Fibroblast of lung (primary cell): Measurements from ENCODE around the gene NAP1L1.

Experiments
- EZH2 ChIP-seq: IDR thresholded peaks from 2 replicates; pipeline ENCODE4 v1.5.1; 2012; ENCODE audit warnings: low read length, control low read depth, mild to moderate bottlenecking; ENCODE audit errors: missing control alignments
- TF ChIP-seq, protein P1 (sequence below), 2 donors: IDR thresholded peaks in 1 of 2; conservative IDR thresholded peaks in 1 of 2; 1 replicate in 1 of 2; 2 replicates in 1 of 2; pipeline ENCODE4 v1.5.1; 2011 to 2012; ENCODE audit warnings: low read length in 2 of 2, control low read depth in 1 of 2, inconsistent platforms in 1 of 2, low read depth in 1 of 2, mild to moderate bottlenecking in 1 of 2

DNA sequence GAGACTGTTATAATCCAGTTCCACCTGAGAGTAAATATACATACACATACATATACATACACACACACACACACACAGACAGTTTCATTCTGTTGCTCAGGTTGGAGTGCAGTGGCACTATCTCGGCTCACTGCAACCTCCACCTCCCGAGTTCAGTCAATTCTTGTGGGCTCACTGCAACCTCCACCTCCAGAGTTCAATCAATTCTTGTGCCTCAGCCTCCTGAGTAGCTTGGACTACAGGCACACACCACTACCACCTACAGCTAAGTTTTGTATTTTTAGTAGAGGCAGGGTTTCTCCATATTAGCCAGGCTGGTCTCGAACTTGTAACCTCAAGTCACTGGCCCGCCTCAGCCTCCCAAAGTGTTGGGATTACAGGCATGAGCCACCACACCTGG is 44.0 kb downstream of the NAP1L1 start:
- TF ChIP-seq, protein P1, sequence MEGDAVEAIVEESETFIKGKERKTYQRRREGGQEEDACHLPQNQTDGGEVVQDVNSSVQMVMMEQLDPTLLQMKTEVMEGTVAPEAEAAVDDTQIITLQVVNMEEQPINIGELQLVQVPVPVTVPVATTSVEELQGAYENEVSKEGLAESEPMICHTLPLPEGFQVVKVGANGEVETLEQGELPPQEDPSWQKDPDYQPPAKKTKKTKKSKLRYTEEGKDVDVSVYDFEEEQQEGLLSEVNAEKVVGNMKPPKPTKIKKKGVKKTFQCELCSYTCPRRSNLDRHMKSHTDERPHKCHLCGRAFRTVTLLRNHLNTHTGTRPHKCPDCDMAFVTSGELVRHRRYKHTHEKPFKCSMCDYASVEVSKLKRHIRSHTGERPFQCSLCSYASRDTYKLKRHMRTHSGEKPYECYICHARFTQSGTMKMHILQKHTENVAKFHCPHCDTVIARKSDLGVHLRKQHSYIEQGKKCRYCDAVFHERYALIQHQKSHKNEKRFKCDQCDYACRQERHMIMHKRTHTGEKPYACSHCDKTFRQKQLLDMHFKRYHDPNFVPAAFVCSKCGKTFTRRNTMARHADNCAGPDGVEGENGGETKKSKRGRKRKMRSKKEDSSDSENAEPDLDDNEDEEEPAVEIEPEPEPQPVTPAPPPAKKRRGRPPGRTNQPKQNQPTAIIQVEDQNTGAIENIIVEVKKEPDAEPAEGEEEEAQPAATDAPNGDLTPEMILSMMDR (conservative IDR thresholded peaks at IDR 0.05 in 1 of 2, IDR thresholded peaks at IDR 0.05 in 1 of 2; ENCODE audit: low read depth in 1 of 2, low read length in 2 of 2), result no peak
- TF ChIP-seq EZH2, result no peak
